Ascending aorta (tissue), 2 donors: ENCODE measurements around the gene FARS2. TPM values are rescaled to one million over a fixed set of nuclear protein-coding genes. Genes with fewer than 3 reads are reported as not detected.

Experiments
- DNase-seq, 2 donors: peaks; one replicate each; pipeline ENCODE4 v3.0.0-alpha.2; 2019; ENCODE audit warnings: low spot score in 2 of 2
- H3K27ac ChIP-seq, 2 donors: fragments of 200-600 bp; sonication (generic); one replicate each; pipeline ENCODE4 v1.5.1; 2016 to 2017; ENCODE audit warnings: mild to moderate bottlenecking in 1 of 2
- H3K27me3 ChIP-seq: fragments of 200-600 bp; sonication (generic); one replicate; pipeline ENCODE4 v1.5.1; 2017
- H3K36me3 ChIP-seq, 2 donors: fragments of 200-600 bp; sonication (generic); one replicate each; pipeline ENCODE4 v1.5.1; 2016
- H3K4me1 ChIP-seq, 2 donors: fragments of 200-600 bp; sonication (generic); one replicate each; pipeline ENCODE4 v1.5.1; 2016 to 2017; ENCODE audit warnings: mild to moderate bottlenecking in 1 of 2
- H3K4me3 ChIP-seq, 2 donors: fragments of 200-600 bp; sonication (generic); one replicate each; pipeline ENCODE4 v1.5.1; 2016 to 2017; ENCODE audit warnings: mild to moderate bottlenecking in 1 of 2
- H3K9me3 ChIP-seq, 2 donors: fragments of 200-600 bp; sonication (generic); one replicate each; pipeline ENCODE4 v1.5.1; 2016
- intact Hi-C: fragments of 100-400 bp; cut with DNase I; formaldehyde crosslinking; loops from one replicate; pipeline ENCODE4 v1.15.1; 2023
- total RNA-seq: library from RNA; depleted of rRNA; stranded (reverse); fragments of >200 nt; gene quantifications from one replicate; pipeline ENCODE4 v1.1.0, GENCODE V29; 2016
- TF ChIP-seq, protein P1 (sequence below), 3 experiments: fragments of 200-600 bp in 2 of 3; fragments of 450-650 bp in 1 of 3; sonication (generic) in 2 of 3; IDR thresholded peaks; one replicate each; pipeline ENCODE4 v1.5.1; 2016 to 2019; ENCODE audit warnings: antibody characterized with exemption in 3 of 3, mild to moderate bottlenecking in 1 of 3, moderate library complexity in 1 of 3

FARS2 gene
- total RNA-seq, 1 donor from 2014 or later = 17.6 TPM

DNA sequence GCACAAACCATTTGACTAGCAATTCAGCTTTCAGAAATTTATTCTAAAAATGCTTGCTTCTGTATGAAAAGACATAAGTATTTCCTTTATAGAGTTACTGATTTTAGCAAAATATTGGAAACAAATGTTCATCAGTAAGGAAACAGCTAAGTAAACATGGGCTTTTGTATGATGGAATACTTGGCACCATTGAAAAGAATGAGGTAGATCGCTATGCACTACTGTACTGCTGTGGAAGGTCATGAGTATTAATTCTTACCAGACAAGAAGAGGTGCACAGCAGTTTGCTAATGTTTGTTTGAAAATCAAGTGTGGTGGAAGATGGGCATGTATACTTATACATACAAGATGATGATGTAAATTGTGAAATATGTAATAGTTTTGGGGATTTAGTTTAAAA is 73.0 kb downstream of the FARS2 start:
- no peaks in the 10 kb centered on the region for H3K36me3 ChIP-seq
- H3K4me3 ChIP-seq = no peak overlapping the region
- TF ChIP-seq, protein P1, sequence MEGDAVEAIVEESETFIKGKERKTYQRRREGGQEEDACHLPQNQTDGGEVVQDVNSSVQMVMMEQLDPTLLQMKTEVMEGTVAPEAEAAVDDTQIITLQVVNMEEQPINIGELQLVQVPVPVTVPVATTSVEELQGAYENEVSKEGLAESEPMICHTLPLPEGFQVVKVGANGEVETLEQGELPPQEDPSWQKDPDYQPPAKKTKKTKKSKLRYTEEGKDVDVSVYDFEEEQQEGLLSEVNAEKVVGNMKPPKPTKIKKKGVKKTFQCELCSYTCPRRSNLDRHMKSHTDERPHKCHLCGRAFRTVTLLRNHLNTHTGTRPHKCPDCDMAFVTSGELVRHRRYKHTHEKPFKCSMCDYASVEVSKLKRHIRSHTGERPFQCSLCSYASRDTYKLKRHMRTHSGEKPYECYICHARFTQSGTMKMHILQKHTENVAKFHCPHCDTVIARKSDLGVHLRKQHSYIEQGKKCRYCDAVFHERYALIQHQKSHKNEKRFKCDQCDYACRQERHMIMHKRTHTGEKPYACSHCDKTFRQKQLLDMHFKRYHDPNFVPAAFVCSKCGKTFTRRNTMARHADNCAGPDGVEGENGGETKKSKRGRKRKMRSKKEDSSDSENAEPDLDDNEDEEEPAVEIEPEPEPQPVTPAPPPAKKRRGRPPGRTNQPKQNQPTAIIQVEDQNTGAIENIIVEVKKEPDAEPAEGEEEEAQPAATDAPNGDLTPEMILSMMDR (IDR thresholded peaks at IDR 0.05) = no peak
- DNase-seq = no peak
- intact Hi-C loops = no loop called here
- H3K27me3 ChIP-seq = no peaks in the 10 kb centered on the region
- no peaks in the 10 kb centered on the region for H3K9me3 ChIP-seq
- H3K4me1 ChIP-seq = peaks cover 0 to 10% of the 10 kb centered on the region in 2 donors
- H3K27ac ChIP-seq = no peak overlapping the region

- Histone ChIP-seq H3K27me3 (no peaks in the 10 kb centered on the region), H3K27ac (no peak overlapping the region), H3K9me3 (no peaks in the 10 kb centered on the region), H3K36me3 (no peaks in the 10 kb centered on the region), H3K4me3 (no peak overlapping the region), H3K4me1 (peaks cover 0 to 10% of the 10 kb centered on the region in 2 donors)
- no peak for DNase-seq
- intact Hi-C loops = no loop called here
- TF ChIP-seq, protein P1 (IDR thresholded peaks at IDR 0.05) = no peak
These were observed 73.7 kb downstream of the FARS2 start for GRCh38 chr6:5335020-5335419.

DNA sequence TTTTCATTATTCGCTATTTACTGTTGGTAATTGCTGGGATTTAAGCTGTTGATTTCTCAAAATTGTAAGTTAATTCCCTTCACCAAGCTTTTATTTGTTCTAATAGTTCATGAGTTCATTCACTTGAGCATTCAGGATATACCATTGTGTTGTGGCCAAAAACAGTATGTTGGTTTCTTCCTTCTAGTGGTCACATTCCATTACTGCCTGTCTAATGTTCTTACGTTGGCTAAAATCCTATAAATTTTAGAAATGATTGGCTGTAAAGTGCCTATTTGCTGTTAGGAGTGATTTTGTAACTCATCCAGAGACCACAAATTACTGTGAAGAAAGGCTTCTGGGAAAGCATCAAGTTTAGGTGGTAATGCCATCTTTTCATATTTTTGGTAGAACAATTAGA is 76.3 kb downstream of the FARS2 start:
- DNase-seq = no peak
- Histone ChIP-seq H3K27me3 (no peaks in the 10 kb centered on the region), H3K4me3 (no peak overlapping the region), H3K27ac (no peak overlapping the region), H3K9me3 (no peaks in the 10 kb centered on the region), H3K36me3 (no peaks in the 10 kb centered on the region), H3K4me1 (peaks cover 0 to 10% of the 10 kb centered on the region in 2 donors)
- TF ChIP-seq, protein P1 (IDR thresholded peaks at IDR 0.05) = no peak
- intact Hi-C loops = no loop called here

GRCh38 chr6:5338177-5338960 is 77.1 kb downstream of the FARS2 start:
- intact Hi-C loops = no loop called here
- Histone ChIP-seq H3K27ac (no peak overlapping the region), H3K4me1 (peaks cover 0 to 10% of the 10 kb centered on the region in 2 donors), H3K4me3 (no peak overlapping the region), H3K36me3 (no peaks in the 10 kb centered on the region), H3K9me3 (no peaks in the 10 kb centered on the region), H3K27me3 (no peaks in the 10 kb centered on the region)
- TF ChIP-seq, protein P1 (IDR thresholded peaks at IDR 0.05) = no peak
- DNase-seq = no peak

- peaks cover 0 to 4% of the 10 kb centered on the region in 2 donors for H3K4me1 ChIP-seq
- intact Hi-C loops = loop anchor here (2.0 kb wide), 1 partner anchor 25 kb away; no protein-coding TSS in a partner anchor
- no peaks in the 10 kb centered on the region for H3K36me3 ChIP-seq
- no peak overlapping the region for H3K4me3 ChIP-seq
- no peak for DNase-seq
- no peak overlapping the region for H3K27ac ChIP-seq
- TF ChIP-seq, protein P1 (IDR thresholded peaks at IDR 0.05) = no peak
- H3K9me3 ChIP-seq = no peaks in the 10 kb centered on the region
- H3K27me3 ChIP-seq = no peaks in the 10 kb centered on the region
These were observed 78.5 kb downstream of the FARS2 start for GRCh38 chr6:5339786-5340185.
